ENCODE results near the gene ZNF761. TPM values are rescaled to one million over a fixed set of nuclear protein-coding genes. Genes with fewer than 3 reads are reported as not detected.
"Not testable (repeated sequence)": the region's sequence is repeated elsewhere in the genome, so short reads cannot be mapped to it uniquely, and the experiment has no call there.

Gene ZNF761
- total RNA-seq, 1 donor from 2014 or later, result 9.8 TPM

GRCh38 chr19:53432088-53432661 lies 391 bp downstream of the ZNF761 start:
- Mint-ChIP-seq H3K36me3 (ENCODE audit: unreplicated experiment) (no peaks in the 10 kb centered on the region), H3K27ac (ENCODE audit: unreplicated experiment) (peak overlapping the region; percentile 81), H3K9me3 (ENCODE audit: unreplicated experiment) (peaks cover 2% of the 10 kb centered on the region), H3K4me3 (ENCODE audit: unreplicated experiment) (peak overlapping the region; percentile 88), H3K4me1 (ENCODE audit: low read depth, unreplicated experiment) (peaks cover 2% of the 10 kb centered on the region), H3K27me3 (ENCODE audit: unreplicated experiment) (peaks cover 6% of the 10 kb centered on the region)
- DNase-seq, result peak; percentile 36
- TF ChIP-seq, protein P1, sequence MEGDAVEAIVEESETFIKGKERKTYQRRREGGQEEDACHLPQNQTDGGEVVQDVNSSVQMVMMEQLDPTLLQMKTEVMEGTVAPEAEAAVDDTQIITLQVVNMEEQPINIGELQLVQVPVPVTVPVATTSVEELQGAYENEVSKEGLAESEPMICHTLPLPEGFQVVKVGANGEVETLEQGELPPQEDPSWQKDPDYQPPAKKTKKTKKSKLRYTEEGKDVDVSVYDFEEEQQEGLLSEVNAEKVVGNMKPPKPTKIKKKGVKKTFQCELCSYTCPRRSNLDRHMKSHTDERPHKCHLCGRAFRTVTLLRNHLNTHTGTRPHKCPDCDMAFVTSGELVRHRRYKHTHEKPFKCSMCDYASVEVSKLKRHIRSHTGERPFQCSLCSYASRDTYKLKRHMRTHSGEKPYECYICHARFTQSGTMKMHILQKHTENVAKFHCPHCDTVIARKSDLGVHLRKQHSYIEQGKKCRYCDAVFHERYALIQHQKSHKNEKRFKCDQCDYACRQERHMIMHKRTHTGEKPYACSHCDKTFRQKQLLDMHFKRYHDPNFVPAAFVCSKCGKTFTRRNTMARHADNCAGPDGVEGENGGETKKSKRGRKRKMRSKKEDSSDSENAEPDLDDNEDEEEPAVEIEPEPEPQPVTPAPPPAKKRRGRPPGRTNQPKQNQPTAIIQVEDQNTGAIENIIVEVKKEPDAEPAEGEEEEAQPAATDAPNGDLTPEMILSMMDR (IDR thresholded peaks at IDR 0.05; ENCODE audit: partially characterized antibody, unreplicated experiment), result no peak

DNA sequence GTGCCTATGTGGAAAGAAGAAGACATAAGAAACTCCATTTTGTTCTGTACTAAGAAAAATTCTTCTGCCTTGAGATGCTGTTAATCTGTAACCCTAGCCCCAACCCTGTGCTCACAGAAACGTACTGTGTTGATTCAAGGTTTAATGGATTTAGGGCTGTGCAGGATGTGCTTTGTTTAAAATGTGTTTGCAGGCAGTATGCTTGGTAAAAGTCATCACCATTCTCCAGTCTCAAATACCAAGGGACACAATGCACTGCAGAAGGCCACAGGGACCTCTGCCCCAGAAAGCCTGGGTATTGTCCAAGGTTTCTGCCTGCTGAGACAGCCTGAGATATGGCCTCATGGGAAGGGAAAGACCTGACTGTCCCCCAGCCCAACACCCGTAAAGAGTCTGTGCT lies 12.0 kb downstream of the ZNF761 start:
- H3K27ac Mint-ChIP-seq (ENCODE audit: unreplicated experiment); H3K4me1 Mint-ChIP-seq (ENCODE audit: low read depth, unreplicated experiment); H3K27me3 Mint-ChIP-seq (ENCODE audit: unreplicated experiment); DNase-seq; H3K4me3 Mint-ChIP-seq (ENCODE audit: unreplicated experiment): not testable (repeated sequence)
- Mint-ChIP-seq H3K9me3 (ENCODE audit: unreplicated experiment) (peaks cover 24% of the 10 kb centered on the region), H3K36me3 (ENCODE audit: unreplicated experiment) (peaks cover 48% of the 10 kb centered on the region)

DNA sequence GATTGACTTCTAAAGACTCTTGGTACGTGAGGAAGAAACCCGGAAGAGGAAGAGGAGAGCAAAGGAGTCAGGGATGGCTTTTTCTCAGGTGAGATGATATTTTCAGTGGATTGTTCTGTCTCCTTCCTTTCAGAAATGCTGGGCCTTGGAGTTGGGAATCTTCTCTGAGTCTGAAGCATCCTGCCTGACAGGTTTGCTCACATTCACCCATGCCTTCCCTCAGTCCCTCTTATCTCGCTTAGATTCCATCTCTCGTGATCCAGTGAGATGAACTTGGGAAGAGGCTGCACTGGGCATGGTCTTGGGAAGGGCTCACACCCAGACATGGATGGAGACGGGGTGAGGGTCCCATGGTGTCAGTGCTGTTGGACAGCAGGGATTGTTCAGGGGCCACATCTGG lies 15.4 kb downstream of the ZNF761 start:
- not testable (repeated sequence) for H3K27ac Mint-ChIP-seq (ENCODE audit: unreplicated experiment); H3K4me1 Mint-ChIP-seq (ENCODE audit: low read depth, unreplicated experiment)

DNA sequence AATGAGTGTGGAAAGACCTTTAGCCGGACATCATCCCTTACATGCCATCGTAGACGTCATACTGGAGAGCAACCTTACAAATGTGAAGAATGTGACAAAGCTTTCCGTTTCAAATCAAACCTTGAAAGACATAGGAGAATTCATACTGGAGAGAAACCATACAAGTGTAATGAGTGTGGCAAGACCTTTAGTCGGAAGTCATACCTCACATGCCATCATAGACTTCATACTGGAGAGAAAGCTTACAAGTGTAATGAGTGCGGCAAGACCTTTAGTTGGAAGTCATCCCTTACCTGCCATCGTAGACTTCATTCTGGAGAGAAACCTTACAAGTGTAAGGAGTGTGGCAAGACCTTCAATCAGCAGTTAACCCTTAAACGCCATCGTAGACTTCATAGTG lies 24.0 kb downstream of the ZNF761 start:
- no peak overlapping the region for H3K27ac Mint-ChIP-seq (ENCODE audit: unreplicated experiment)
- peaks cover 19% of the 10 kb centered on the region for H3K9me3 Mint-ChIP-seq (ENCODE audit: unreplicated experiment)
- no peaks in the 10 kb centered on the region for H3K4me1 Mint-ChIP-seq (ENCODE audit: low read depth, unreplicated experiment)
- no peak overlapping the region for H3K4me3 Mint-ChIP-seq (ENCODE audit: unreplicated experiment)
- DNase-seq, result no peak
- TF ChIP-seq, protein P1 (IDR thresholded peaks at IDR 0.05; ENCODE audit: partially characterized antibody, unreplicated experiment), result no peak
- peaks cover 48% of the 10 kb centered on the region for H3K36me3 Mint-ChIP-seq (ENCODE audit: unreplicated experiment)
- no peaks in the 10 kb centered on the region for H3K27me3 Mint-ChIP-seq (ENCODE audit: unreplicated experiment)

More for the DNA sequence above, 15.4 kb downstream of the ZNF761 start:
- H3K27me3 Mint-ChIP-seq (ENCODE audit: unreplicated experiment); DNase-seq; H3K4me3 Mint-ChIP-seq (ENCODE audit: unreplicated experiment): not testable (repeated sequence)
- Mint-ChIP-seq H3K9me3 (ENCODE audit: unreplicated experiment) (peaks cover 22% of the 10 kb centered on the region), H3K36me3 (ENCODE audit: unreplicated experiment) (peaks cover 45% of the 10 kb centered on the region)

DNA sequence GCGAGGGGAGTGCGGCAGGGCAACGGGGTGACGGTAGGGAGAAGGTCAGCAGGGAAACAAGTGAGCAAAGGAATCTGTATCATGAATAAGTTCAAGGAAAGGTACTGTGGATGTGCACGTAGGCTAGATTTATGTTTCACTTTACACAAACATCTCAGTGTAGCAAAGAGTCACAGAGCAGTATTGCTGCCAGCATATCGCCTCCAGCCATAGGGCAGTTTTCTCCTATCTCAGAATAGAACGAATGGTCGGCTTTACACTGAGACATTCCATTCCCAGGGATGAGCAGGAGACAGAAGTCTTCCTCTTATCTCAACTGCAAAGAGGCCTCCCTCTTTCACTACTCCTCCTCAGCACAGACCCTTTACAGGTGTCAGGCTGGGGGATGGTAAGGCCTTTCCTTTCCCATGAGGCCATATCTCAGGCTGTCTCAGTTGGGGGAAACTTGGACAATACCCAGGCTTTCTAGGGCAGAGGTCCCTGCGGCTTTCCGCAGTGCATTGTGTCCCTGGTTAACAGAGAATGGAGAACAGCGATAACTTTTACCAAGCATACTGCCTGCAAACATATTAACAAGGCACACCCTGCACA lies 28.4 kb downstream of the ZNF761 start:
- peaks cover 46% of the 10 kb centered on the region for H3K36me3 Mint-ChIP-seq (ENCODE audit: unreplicated experiment)
- H3K9me3 Mint-ChIP-seq (ENCODE audit: unreplicated experiment), result peaks cover 18% of the 10 kb centered on the region
- H3K27me3 Mint-ChIP-seq (ENCODE audit: unreplicated experiment); H3K4me3 Mint-ChIP-seq (ENCODE audit: unreplicated experiment); H3K27ac Mint-ChIP-seq (ENCODE audit: unreplicated experiment); H3K4me1 Mint-ChIP-seq (ENCODE audit: low read depth, unreplicated experiment); DNase-seq: not testable (repeated sequence)

DNA sequence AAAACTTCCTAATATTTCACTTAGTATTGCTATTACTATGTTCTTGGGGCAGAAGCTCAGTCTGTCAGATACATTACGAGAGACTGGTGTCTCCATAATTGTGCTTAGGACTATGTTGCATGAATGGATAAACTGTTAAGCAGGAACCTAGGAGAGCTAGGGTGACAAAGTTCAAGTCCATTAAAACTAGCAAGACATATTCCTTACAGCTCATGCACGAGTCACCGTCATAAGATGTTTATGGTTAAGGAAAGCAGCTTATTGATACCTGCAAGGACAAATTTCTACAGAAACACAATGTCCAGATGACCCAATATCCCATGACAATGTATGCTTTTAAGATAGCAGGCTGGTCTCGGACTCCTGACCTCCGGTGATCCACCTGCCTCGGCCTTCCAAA lies 30.1 kb downstream of the ZNF761 start:
- Mint-ChIP-seq H3K36me3 (ENCODE audit: unreplicated experiment) (peaks cover 30% of the 10 kb centered on the region), H3K27me3 (ENCODE audit: unreplicated experiment) (peaks cover 4% of the 10 kb centered on the region), H3K4me3 (ENCODE audit: unreplicated experiment) (no peak overlapping the region), H3K27ac (ENCODE audit: unreplicated experiment) (no peak overlapping the region), H3K4me1 (ENCODE audit: low read depth, unreplicated experiment) (peaks cover 1% of the 10 kb centered on the region), H3K9me3 (ENCODE audit: unreplicated experiment) (peaks cover 16% of the 10 kb centered on the region)
- DNase-seq, result no peak
- TF ChIP-seq, protein P1 (IDR thresholded peaks at IDR 0.05; ENCODE audit: partially characterized antibody, unreplicated experiment), result no peak

All from glutamatergic neuron (in vitro differentiated cells).